Activated T-cell treated with anti-CD3 and anti-CD28 coated beads, Interleukin-2, amount 50 U/mL, for 4 hours (primary cell): ENCODE data around the gene KDM4B. TPM values are rescaled to one million over a fixed set of nuclear protein-coding genes. Genes with fewer than 3 reads are reported as not detected.
"Not testable (repeated sequence)": the region's sequence is repeated elsewhere in the genome, so short reads cannot be mapped to it uniquely, and the experiment has no call there.

Source experiments
- ATAC-seq, 2 donors: fragments of 200-7000 bp; cut with Tn5 transposase; one replicate each; pipeline ENCODE4 v1.10.0; 2021
- DNase-seq: peaks from one replicate; pipeline ENCODE4 v3.0.0-alpha.2; 2020
- H3K27me3 Mint-ChIP-seq: one replicate; pipeline ENCODE4 v1.8.0; 2021; ENCODE audit warnings: low read depth, mixed read lengths
- H3K36me3 Mint-ChIP-seq: one replicate; pipeline ENCODE4 v1.8.0; 2022; ENCODE audit warnings: mixed read lengths; ENCODE audit not compliant: insufficient read depth
- H3K4me1 Mint-ChIP-seq: one replicate; pipeline ENCODE4 v1.8.0; 2021; ENCODE audit warnings: low read depth, mixed read lengths
- H3K4me3 Mint-ChIP-seq: one replicate; pipeline ENCODE4 v1.8.0; 2021; ENCODE audit warnings: mild to moderate bottlenecking, moderate library complexity, mixed read lengths
- H3K9me3 Mint-ChIP-seq: one replicate; pipeline ENCODE4 v1.8.0; 2021; ENCODE audit warnings: mixed read lengths
- total RNA-seq, 3 donors: library from RNA; stranded (reverse); gene quantifications; one replicate each; pipeline ENCODE4 v1.2.1, GENCODE V29; 2021

Gene KDM4B
- 10 to 100 TPM; 13.3 to 18.1 (median 16.7) TPM for total RNA-seq

DNA sequence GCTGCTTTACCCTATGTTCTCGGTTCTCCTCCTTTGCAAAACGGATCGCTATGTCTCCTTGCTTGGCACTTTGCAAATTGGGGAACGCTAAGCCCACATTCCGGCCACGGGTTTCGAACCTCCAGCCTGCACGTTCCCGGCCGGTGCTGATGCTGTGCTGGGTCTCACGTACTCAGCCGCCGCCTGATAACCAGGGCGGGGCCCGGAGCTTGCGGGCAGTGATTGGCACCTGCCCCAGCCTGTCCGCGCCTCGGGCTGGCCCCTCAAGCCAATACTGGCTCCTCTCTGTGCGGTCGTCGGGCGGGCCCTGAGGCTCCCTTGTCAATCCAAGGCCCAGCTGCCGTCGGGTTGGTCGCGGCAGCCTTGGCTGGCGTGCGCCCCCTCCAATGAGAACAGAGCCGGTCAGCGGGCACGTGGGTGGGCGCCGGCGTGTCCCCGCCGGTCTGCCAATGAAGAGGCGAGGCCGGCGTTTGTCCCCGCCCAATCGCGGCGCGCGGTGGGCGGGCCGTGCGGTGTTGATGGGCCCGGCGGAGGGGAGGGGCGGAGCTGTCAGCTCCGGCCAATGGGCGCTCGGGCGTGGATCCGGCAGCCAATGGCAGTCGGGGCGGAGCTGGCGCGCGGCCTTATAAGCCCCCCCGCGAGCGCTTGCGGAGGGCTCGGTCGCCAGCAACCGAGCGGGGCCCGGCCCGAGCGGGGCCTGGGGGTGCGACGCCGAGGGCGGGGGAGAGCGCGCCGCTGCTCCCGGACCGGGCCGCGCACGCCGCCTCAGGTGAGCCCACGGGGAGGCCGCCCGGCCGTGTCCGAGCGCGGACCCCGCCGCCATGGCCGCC lies at the start of gene KDM4B:
KDM4B (plus strand) TSS at position 652 of the 830 bp plus-strand sequence. CDS start 63,778 bp downstream, outside the sequence.
- no peaks in the 10 kb centered on the region for H3K27me3 Mint-ChIP-seq
- no peaks in the 10 kb centered on the region for H3K9me3 Mint-ChIP-seq
- no peaks in the 10 kb centered on the region for H3K36me3 Mint-ChIP-seq
- DNase-seq (peak; percentile 98), ATAC-seq (peak; percentile 94 to 95)
- peaks cover 29% of the 10 kb centered on the region for H3K4me1 Mint-ChIP-seq
- H3K4me3 Mint-ChIP-seq = peak within 1 kb of the TSS; percentile 90

DNA sequence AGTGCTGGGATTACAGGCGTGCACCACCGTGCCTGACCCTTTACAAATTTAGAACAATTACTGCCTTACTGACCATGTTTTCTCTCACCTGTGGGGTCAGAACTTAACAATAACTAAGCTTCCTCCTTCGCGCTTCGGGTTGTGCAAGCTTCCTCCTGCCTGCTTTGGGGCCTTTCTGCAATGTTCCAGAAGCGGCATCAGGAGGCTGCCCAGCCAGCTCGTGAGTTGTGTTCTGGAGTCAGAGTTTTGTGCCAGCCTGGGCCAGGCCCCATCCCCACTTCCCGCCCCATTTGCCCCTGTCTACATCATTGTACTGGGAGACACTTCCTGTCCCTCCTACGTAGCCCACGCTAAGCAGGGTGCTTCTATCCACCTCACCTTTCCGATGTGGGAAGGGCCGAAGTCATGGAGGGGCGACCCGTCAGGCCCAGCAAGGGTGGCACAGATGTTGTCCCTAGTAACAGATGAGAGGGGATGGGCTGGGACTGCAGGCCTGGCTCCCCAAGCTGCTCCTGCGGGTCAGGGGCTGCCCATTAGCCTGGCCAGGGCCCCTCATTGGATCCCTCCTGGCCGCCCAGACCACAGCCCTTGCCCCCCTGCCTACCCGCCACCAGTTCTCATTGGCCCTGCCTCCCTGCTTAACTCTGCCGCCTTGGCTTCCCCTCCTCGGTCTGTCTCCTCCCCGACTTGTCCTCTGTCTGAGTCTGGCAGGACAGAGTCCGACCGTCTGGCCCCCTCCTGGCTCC lies 46.2 kb upstream of the KDM4B start:
- ATAC-seq = no peak
- Mint-ChIP-seq H3K4me1 (no peaks in the 10 kb centered on the region), H3K36me3 (peaks cover 4% of the 10 kb centered on the region), H3K27me3 (no peaks in the 10 kb centered on the region), H3K9me3 (no peaks in the 10 kb centered on the region), H3K4me3 (no peak overlapping the region)
- no peak for DNase-seq

DNA sequence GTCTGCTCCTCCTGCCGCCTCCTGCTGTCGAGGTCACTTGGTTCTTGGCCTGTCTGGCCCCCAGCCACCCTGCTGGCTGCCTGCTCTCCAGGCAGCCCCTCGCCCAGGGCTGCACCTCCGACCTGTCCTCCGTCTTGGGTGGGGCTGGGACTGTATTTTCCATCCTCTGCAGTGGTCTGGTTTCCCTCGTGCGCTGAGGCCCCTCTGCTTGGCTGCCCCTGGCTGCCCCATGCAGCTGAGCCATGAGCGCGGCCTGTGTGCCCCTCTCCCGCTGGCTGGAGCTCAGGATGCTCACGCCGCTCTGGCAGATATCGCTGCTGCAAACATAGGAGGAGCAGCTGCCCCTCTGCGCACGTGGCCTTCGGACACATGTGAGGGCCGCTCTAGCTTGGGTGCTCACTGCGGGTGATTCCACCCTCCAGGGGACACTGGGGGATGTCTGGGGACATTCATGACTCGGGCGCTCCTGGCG lies 45.6 kb upstream of the KDM4B start:
- Mint-ChIP-seq H3K9me3 (no peaks in the 10 kb centered on the region), H3K4me3 (no peak overlapping the region), H3K27me3 (no peaks in the 10 kb centered on the region), H3K36me3 (peaks cover 3% of the 10 kb centered on the region), H3K4me1 (no peaks in the 10 kb centered on the region)
- no peak for ATAC-seq
- DNase-seq = no peak

DNA sequence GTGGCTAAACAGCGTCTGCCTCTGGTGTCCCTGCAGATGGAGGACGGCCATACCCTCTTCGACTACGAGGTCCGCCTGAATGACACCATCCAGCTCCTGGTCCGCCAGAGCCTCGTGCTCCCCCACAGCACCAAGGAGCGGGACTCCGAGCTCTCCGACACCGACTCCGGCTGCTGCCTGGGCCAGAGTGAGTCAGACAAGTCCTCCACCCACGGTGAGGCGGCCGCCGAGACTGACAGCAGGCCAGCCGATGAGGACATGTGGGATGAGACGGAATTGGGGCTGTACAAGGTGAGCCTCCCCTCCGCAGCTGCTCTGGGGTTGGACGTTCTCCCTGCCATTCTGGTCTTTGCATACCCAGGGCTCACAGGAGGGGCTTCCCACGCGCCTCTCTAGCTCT lies 39.7 kb upstream of the KDM4B start:
- DNase-seq = no peak
- no peaks in the 10 kb centered on the region for H3K4me1 Mint-ChIP-seq
- no peak overlapping the region for H3K4me3 Mint-ChIP-seq
- H3K27me3 Mint-ChIP-seq = no peaks in the 10 kb centered on the region
- ATAC-seq = no peak
- H3K36me3 Mint-ChIP-seq = peaks cover 7% of the 10 kb centered on the region
- H3K9me3 Mint-ChIP-seq = no peaks in the 10 kb centered on the region

GRCh38 chr19:4930664-4931063 lies 38.2 kb upstream of the KDM4B start:
- no peak for ATAC-seq
- H3K36me3 Mint-ChIP-seq = peaks cover 12% of the 10 kb centered on the region
- no peak for DNase-seq

GRCh38 chr19:4932711-4933110 lies 36.2 kb upstream of the KDM4B start:
- ATAC-seq (no peak), DNase-seq (no peak)
- Mint-ChIP-seq H3K4me1 (no peaks in the 10 kb centered on the region), H3K27me3 (no peaks in the 10 kb centered on the region), H3K36me3 (peaks cover 16% of the 10 kb centered on the region), H3K9me3 (no peaks in the 10 kb centered on the region), H3K4me3 (no peak overlapping the region)

More at GRCh38 chr19:4930664-4931063, 38.2 kb upstream of the KDM4B start:
- no peaks in the 10 kb centered on the region for H3K9me3 Mint-ChIP-seq
- H3K4me3 Mint-ChIP-seq = no peak overlapping the region
- H3K4me1 Mint-ChIP-seq = no peaks in the 10 kb centered on the region
- no peaks in the 10 kb centered on the region for H3K27me3 Mint-ChIP-seq

- DNase-seq (no peak), ATAC-seq (no peak)
- Mint-ChIP-seq H3K27me3 (no peaks in the 10 kb centered on the region), H3K36me3 (peaks cover 16% of the 10 kb centered on the region), H3K9me3 (no peaks in the 10 kb centered on the region), H3K4me1 (no peaks in the 10 kb centered on the region), H3K4me3 (no peak overlapping the region)
Measured at GRCh38 chr19:4933528-4933927, 35.4 kb upstream of the KDM4B start.

DNA sequence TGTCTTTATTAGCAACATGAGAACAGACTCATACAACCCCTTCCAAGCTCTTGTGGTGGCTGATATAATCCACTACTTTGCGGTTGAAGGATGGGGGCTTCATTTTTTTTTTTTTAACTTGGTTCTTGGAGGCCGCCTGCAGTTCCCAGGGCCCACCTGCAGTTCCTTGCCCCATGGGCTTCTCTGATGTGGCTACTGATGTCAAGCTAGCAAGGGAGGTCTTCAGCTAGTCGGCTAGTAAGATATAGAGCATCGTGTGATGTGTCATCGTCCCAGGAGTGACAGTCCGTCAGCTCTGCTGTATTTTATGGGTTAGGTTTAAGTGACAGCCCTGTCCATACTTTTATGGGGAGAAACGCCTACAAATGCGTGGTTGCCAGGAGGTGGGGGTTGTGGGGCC lies 33.5 kb upstream of the KDM4B start:
- peaks cover 18% of the 10 kb centered on the region for H3K36me3 Mint-ChIP-seq
- H3K4me3 Mint-ChIP-seq = no peak overlapping the region
- H3K9me3 Mint-ChIP-seq = no peaks in the 10 kb centered on the region
- ATAC-seq = no peak
- H3K27me3 Mint-ChIP-seq = no peaks in the 10 kb centered on the region
- no peaks in the 10 kb centered on the region for H3K4me1 Mint-ChIP-seq
- DNase-seq = no peak

DNA sequence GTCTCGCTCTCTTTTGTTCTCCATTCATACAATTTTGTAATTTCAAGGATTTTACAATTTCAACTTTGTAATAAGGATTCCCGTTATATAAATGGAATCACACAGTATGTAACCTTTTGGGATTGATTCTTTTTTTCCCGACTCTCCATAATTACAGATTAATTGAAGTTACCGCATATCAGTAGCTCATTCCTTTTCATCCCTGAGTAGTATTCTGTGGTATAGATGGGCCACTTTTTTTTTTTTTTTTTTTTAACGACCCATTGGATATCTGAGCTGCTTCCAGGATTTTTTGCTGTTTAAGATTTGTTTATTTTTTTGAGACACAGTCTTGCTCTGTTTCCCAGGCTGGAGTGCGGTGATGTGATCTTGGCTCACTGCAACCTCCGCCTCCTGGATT lies 31.9 kb upstream of the KDM4B start:
- H3K27me3 Mint-ChIP-seq = no peaks in the 10 kb centered on the region
- ATAC-seq (no peak), DNase-seq (no peak)
- H3K36me3 Mint-ChIP-seq = peaks cover 18% of the 10 kb centered on the region
- H3K9me3 Mint-ChIP-seq = no peaks in the 10 kb centered on the region
- no peaks in the 10 kb centered on the region for H3K4me1 Mint-ChIP-seq
- no peak overlapping the region for H3K4me3 Mint-ChIP-seq

DNA sequence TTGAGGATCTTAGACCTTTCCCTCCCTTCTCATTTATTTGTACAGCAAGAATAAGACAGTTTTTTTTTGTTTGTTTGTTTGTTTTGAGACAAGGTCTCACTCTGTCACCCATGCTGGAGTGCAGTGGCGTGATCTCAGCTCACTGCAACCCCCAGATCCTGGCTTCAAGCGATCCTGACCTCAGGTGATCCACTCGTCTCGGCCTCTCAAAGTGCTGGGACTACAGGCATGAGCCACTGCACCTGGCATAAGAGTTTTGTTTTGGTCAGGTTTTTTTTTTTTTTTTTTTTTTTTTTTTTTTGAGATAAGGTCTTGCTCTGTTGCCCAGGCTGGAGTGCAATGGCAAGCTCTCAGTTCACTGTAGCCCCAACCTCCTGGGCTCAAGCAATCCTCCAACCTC lies 30.5 kb upstream of the KDM4B start:
- H3K9me3 Mint-ChIP-seq, ATAC-seq, DNase-seq, H3K27me3 Mint-ChIP-seq, H3K4me1 Mint-ChIP-seq, H3K4me3 Mint-ChIP-seq: not testable (repeated sequence)
- peaks cover 14% of the 10 kb centered on the region for H3K36me3 Mint-ChIP-seq

GRCh38 chr19:4939466-4939865 lies 29.4 kb upstream of the KDM4B start:
- Mint-ChIP-seq H3K4me3 (no peak overlapping the region), H3K36me3 (peaks cover 9% of the 10 kb centered on the region), H3K4me1 (no peaks in the 10 kb centered on the region), H3K27me3 (no peaks in the 10 kb centered on the region), H3K9me3 (no peaks in the 10 kb centered on the region)
- DNase-seq = no peak
- ATAC-seq = no peak

- DNase-seq, H3K36me3 Mint-ChIP-seq, H3K9me3 Mint-ChIP-seq, H3K27me3 Mint-ChIP-seq, H3K4me3 Mint-ChIP-seq, H3K4me1 Mint-ChIP-seq, ATAC-seq: not testable (repeated sequence)
Measured at GRCh38 chr19:4941638-4942169, 27.2 kb upstream of the KDM4B start.

- not testable (repeated sequence) for DNase-seq, ATAC-seq, H3K36me3 Mint-ChIP-seq, H3K4me1 Mint-ChIP-seq, H3K27me3 Mint-ChIP-seq, H3K9me3 Mint-ChIP-seq, H3K4me3 Mint-ChIP-seq
Measured at GRCh38 chr19:4950650-4951049, 18.3 kb upstream of the KDM4B start.

GRCh38 chr19:4951656-4952055 lies 17.3 kb upstream of the KDM4B start:
- Mint-ChIP-seq H3K27me3 (no peaks in the 10 kb centered on the region), H3K4me1 (no peaks in the 10 kb centered on the region), H3K9me3 (no peaks in the 10 kb centered on the region), H3K4me3 (no peak overlapping the region), H3K36me3 (peaks cover 4% of the 10 kb centered on the region)
- DNase-seq (no peak), ATAC-seq (no peak)
